ENCODE results near the gene FOCAD.

Gene FOCAD

GRCh38 chr9:20786807-20787206 is 102.7 kb downstream of the FOCAD start:
- TF ChIP-seq, protein P1, sequence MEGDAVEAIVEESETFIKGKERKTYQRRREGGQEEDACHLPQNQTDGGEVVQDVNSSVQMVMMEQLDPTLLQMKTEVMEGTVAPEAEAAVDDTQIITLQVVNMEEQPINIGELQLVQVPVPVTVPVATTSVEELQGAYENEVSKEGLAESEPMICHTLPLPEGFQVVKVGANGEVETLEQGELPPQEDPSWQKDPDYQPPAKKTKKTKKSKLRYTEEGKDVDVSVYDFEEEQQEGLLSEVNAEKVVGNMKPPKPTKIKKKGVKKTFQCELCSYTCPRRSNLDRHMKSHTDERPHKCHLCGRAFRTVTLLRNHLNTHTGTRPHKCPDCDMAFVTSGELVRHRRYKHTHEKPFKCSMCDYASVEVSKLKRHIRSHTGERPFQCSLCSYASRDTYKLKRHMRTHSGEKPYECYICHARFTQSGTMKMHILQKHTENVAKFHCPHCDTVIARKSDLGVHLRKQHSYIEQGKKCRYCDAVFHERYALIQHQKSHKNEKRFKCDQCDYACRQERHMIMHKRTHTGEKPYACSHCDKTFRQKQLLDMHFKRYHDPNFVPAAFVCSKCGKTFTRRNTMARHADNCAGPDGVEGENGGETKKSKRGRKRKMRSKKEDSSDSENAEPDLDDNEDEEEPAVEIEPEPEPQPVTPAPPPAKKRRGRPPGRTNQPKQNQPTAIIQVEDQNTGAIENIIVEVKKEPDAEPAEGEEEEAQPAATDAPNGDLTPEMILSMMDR (IDR thresholded peaks at IDR 0.05), result no peak

DNA sequence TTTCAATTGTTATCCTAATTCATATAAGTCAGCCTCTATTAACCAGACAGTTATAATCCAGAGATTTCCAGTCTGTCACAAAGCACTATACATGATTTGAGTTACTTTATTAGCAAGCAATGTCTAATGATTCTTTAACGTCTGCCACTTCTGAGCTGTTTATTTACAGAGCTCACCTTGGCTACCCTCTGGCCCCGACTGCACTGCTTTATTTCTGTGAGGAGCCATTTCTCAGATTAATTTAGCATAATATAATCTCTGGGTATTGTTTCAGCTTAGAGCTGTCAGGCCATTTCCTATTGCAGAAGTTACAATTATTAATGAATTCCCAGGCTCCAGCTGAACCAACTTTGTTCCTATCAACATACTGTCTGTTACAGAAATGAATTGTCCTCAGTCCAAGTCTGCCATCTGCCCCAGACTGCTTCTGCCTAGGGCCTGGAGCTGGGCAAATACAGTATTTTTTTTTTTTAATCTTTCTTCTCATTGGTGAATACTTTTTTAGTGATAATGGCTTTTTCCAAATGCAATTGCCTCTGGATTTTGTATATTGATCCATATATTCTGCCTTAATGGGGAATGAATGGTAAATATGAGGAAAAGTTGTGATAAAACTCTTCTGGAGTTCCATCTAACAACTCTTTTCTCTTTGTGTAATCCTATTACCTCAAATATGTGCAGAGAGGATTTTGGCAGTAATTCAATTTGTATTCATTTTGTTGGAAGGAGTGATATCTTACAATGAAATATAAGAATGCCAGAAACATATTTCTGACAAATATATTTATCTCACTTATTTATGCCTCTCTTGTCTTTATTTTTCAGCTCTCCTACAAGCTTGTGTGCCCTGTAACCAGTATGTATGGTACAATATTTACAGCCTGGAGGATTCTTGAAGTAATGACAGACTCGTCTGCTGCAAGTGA is 104.7 kb downstream of the FOCAD start:
- TF ChIP-seq, protein P1 (IDR thresholded peaks at IDR 0.05), result no peak

GRCh38 chr9:20790721-20791120 is 106.7 kb downstream of the FOCAD start:
- TF ChIP-seq, protein P1 (IDR thresholded peaks at IDR 0.05), result no peak

- TF ChIP-seq, protein P1 (IDR thresholded peaks at IDR 0.05), result no peak
Observed at GRCh38 chr9:20791682-20792081, 107.6 kb downstream of the FOCAD start.

DNA sequence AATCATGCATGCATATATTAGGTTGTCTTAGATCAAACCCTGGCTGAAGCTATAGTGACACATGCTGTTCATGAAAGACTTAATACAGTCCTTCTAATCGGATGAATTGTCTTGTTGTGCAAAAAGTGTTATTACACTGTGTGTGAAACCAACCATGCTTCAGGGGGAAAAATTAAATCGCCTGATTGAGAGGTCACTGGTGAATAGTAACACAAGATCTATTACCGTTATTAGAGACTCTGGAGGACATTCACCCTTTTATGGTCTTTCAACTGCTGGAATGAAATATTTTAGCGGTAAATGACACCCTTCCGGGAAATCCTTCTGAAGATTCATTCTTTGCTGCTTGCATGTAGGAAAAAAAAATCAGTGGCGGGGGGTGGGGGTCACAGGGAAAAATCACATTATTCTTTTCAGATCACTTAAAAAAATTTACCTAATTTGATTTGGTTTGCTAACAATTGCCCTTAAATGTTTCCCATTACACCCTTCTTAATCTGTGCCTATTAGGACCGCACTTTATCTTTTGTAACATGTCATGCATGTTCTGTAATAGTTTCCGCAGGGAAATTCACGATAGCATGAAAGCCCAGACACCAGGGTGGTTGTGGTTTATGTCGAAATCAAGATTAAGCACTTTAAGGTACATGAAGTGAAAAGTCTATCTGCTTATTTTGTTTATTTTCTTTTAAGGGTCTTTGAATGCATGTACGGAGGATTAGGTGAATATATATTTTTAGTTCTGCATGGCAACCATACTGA is 120.6 kb downstream of the FOCAD start:
- TF ChIP-seq, protein P1 (IDR thresholded peaks at IDR 0.05), result no peak

DNA sequence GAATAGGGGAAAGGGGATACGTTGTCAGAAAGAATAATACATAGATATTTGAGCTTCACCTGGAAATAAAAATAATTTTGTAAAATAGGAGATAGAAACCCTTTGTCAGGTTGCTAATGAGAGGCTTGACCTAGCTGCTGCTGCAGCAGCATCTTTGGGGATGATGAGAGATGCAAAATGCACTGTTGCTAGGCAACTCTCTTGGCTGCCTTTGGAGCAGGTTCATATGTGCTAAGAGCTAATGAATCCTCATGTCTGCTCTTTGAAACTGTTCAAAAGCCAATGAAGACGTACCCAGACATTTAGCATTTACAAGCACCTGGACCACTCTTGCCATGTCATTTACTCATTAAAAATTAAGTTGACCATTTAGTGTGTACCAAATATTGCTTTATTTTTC is 121.7 kb downstream of the FOCAD start:
- TF ChIP-seq, protein P1 (IDR thresholded peaks at IDR 0.05), result no peak

DNA sequence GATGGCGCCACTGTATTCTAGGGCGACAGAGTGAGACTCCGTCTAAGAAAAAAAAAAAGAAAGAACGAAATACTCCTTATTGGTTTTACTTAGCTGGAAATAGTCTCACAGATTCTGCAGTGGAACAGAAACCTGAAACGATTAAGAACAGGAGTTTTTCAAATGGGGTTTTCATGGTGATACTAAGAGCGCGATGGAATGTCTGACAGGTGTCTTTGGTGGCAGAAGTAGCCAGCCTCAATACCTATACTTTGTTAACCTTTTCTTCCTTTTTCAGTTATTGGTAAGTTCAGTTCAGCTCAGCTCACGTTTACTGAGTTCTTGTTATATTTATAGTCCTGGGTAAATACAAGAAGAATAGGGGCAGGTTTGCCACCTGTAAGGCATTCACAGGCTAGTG is 123.9 kb downstream of the FOCAD start:
- TF ChIP-seq, protein P1 (IDR thresholded peaks at IDR 0.05), result no peak

All from LNCAP (cell line).